Sigmoid colon (tissue), 3 donors: ENCODE results near the gene METRN.

ENCODE experiments used
- POLR2A ChIP-seq, 2 donors: fragments of 450-650 bp; IDR thresholded peaks; one replicate each; pipeline ENCODE4 v1.6.1; 2016; ENCODE audit warnings: antibody characterized with exemption in 2 of 2, mild to moderate bottlenecking in 2 of 2, moderate library complexity in 2 of 2
- TF ChIP-seq, protein P1 (sequence below), 4 experiments: fragments of 450-650 bp in 3 of 4; fragments of 200-600 bp in 1 of 4; IDR thresholded peaks; one replicate each; pipeline ENCODE4 v1.5.1; 2016 to 2019; ENCODE audit warnings: antibody characterized with exemption in 4 of 4, mild to moderate bottlenecking in 3 of 4, moderate library complexity in 2 of 4

DNA sequence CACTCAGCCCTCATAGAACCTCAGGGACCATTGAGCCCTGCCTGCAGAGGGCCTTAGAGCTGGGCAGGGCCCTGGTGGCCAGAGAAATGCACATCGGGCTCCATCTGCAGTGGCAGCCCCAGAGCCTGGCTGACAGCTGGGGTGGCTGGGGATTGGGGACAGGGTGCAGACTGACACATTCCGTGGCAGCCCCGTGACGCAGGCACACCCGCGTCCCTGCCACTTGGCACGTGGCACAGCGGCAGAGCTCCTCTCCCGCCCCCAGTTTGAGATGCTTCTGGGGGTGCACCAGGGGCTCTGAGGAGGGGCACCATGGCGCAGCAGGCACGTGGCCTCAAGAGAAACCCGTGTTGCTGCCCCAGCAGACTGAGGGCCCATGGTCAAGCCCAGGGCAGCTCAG lies 11.5 kb upstream of the METRN start:
- no peak for TF ChIP-seq POLR2A (IDR thresholded peaks at IDR 0.05)
- TF ChIP-seq, protein P1, sequence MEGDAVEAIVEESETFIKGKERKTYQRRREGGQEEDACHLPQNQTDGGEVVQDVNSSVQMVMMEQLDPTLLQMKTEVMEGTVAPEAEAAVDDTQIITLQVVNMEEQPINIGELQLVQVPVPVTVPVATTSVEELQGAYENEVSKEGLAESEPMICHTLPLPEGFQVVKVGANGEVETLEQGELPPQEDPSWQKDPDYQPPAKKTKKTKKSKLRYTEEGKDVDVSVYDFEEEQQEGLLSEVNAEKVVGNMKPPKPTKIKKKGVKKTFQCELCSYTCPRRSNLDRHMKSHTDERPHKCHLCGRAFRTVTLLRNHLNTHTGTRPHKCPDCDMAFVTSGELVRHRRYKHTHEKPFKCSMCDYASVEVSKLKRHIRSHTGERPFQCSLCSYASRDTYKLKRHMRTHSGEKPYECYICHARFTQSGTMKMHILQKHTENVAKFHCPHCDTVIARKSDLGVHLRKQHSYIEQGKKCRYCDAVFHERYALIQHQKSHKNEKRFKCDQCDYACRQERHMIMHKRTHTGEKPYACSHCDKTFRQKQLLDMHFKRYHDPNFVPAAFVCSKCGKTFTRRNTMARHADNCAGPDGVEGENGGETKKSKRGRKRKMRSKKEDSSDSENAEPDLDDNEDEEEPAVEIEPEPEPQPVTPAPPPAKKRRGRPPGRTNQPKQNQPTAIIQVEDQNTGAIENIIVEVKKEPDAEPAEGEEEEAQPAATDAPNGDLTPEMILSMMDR (IDR thresholded peaks at IDR 0.05) = no peak
